WTC11 (cell line): ENCODE results near the gene PIANP.
A peak's percentile ranks its signal among the peaks of the same experiment; 100 is the strongest.

Source experiments
- CTCF ChIP-seq: fragments of 200-600 bp; IDR thresholded peaks from 2 replicates; pipeline ENCODE4 v1.8.0; 2022; ENCODE audit warnings: antibody characterized with exemption
- ESRRA ChIP-seq: sonication (generic); formaldehyde crosslinking; IDR thresholded peaks from 2 replicates; pipeline ENCODE4 v1.8.1; 2022; ENCODE audit warnings: mild to moderate bottlenecking, missing genetic modification reagents, borderline replicate concordance
- MAX ChIP-seq: sonication (generic); formaldehyde crosslinking; IDR thresholded peaks from 2 replicates; pipeline ENCODE4 v1.8.0; 2022; ENCODE audit warnings: mild to moderate bottlenecking, missing genetic modification reagents
- SMAD3 ChIP-seq: sonication (generic); formaldehyde crosslinking; IDR thresholded peaks from 2 replicates; pipeline ENCODE4 v1.8.0; 2022; ENCODE audit warnings: missing genetic modification reagents, mild to moderate bottlenecking, borderline replicate concordance
- USF2 ChIP-seq: sonication (generic); formaldehyde crosslinking; IDR thresholded peaks from 2 replicates; pipeline ENCODE4 v1.8.1; 2023; ENCODE audit warnings: mild to moderate bottlenecking, missing genetic modification reagents, moderate library complexity

GRCh38 chr12:6662906-6663742 is 37.5 kb downstream of the PIANP start, which contains the start of gene ING4:
- TF ChIP-seq CTCF (no peak), SMAD3 (CRISPR knock-in tag) (no peak), ESRRA (CRISPR knock-in tag) (no peak), MAX (CRISPR knock-in tag) (peak; percentile 76), USF2 (CRISPR knock-in tag) (no peak; the same call in 1 of the 2 replicates)
